ENCODE data around the gene CPN2. TPM values are rescaled to one million over a fixed set of nuclear protein-coding genes. Genes with fewer than 3 reads are reported as not detected.
A peak's percentile ranks its signal among the peaks of the same experiment; 100 is the strongest.

Gene CPN2
- total and polyA plus RNA-seq, 2 of the 13 experiments (the other 11 are each of a cell fraction or from before 2014, with no cell fraction given), result 26.7 to 27.7 TPM

- peak; percentile 84 for TF ChIP-seq ZNF770 (CRISPR knock-in tag; IDR thresholded peaks at IDR 0.05)
- TF ChIP-seq ZNF792 (CRISPR knock-in tag; IDR thresholded peaks at IDR 0.05), result peak; percentile 65; the same call in 1 of the 2 replicates
- 0 out of 2 replicates have a peak, but pooled peaks have one; percentile 52 for TF ChIP-seq RFXAP (CRISPR knock-in tag; IDR thresholded peaks at IDR 0.05; ENCODE audit: borderline replicate concordance)
- no peak for TF ChIP-seq ZFP41 (CRISPR knock-in tag; IDR thresholded peaks at IDR 0.05; ENCODE audit: borderline replicate concordance)
- no peak for TF ChIP-seq RAD51 (IDR thresholded peaks at IDR 0.05; ENCODE audit: borderline replicate concordance)
- no peak for TF ChIP-seq ZNF530 (CRISPR knock-in tag; IDR thresholded peaks at IDR 0.05; ENCODE audit: low read depth)
- TF ChIP-seq RARA (CRISPR knock-in tag; IDR thresholded peaks at IDR 0.05), result no peak
- 0 out of 2 replicates have a peak, but pooled peaks have one; percentile 37 for TF ChIP-seq ZBTB7B (CRISPR knock-in tag; IDR thresholded peaks at IDR 0.05)
- peak; percentile 43; the same call in 1 of the 2 replicates for TF ChIP-seq CEBPB (IDR thresholded peaks at IDR 0.05; ENCODE audit: borderline replicate concordance, low read depth, low read length)
- no peak for TF ChIP-seq ZNF256 (CRISPR knock-in tag; conservative IDR thresholded peaks at IDR 0.05)
- no peak for TF ChIP-seq ZNF383 (CRISPR knock-in tag; IDR thresholded peaks at IDR 0.05; ENCODE audit: borderline replicate concordance)
- TF ChIP-seq HDAC1 (CRISPR knock-in tag; IDR thresholded peaks at IDR 0.05), result peak; percentile 55; the same call in 1 of the 2 replicates
- no peak for TF ChIP-seq THYN1 (CRISPR knock-in tag; IDR thresholded peaks at IDR 0.05; ENCODE audit: borderline replicate concordance, low read depth)
- peak; percentile 48; the same call in 1 of the 2 replicates for TF ChIP-seq MYC (CRISPR knock-in tag; IDR thresholded peaks at IDR 0.05; ENCODE audit: borderline replicate concordance)
- TF ChIP-seq, protein P1, sequence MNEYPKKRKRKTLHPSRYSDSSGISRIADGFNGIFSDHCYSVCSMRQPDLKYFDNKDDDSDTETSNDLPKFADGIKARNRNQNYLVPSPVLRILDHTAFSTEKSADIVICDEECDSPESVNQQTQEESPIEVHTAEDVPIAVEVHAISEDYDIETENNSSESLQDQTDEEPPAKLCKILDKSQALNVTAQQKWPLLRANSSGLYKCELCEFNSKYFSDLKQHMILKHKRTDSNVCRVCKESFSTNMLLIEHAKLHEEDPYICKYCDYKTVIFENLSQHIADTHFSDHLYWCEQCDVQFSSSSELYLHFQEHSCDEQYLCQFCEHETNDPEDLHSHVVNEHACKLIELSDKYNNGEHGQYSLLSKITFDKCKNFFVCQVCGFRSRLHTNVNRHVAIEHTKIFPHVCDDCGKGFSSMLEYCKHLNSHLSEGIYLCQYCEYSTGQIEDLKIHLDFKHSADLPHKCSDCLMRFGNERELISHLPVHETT (CRISPR knock-in tag; conservative IDR thresholded peaks at IDR 0.05), result no peak
- TF ChIP-seq PRPF4 (IDR thresholded peaks at IDR 0.05; ENCODE audit: low read depth, low read length, poor library complexity, severe bottlenecking), result no peak
- TF ChIP-seq FOXA1 (IDR thresholded peaks at IDR 0.05), result no peak
- TF ChIP-seq FOXA1 (CRISPR knock-in tag; IDR thresholded peaks at IDR 0.05), result no peak; the same call in 1 of the 2 replicates
- TF ChIP-seq NRL (CRISPR knock-in tag; IDR thresholded peaks at IDR 0.05; ENCODE audit: borderline replicate concordance), result 0 out of 2 replicates have a peak, but pooled peaks have one; percentile 37
- TF ChIP-seq ZNF652 (CRISPR knock-in tag; IDR thresholded peaks at IDR 0.05; ENCODE audit: borderline replicate concordance, low read depth), result no peak
- TF ChIP-seq FOXJ3 (CRISPR knock-in tag; IDR thresholded peaks at IDR 0.05; ENCODE audit: borderline replicate concordance), result no peak
- peak; percentile 66 for TF ChIP-seq FOXC1 (CRISPR knock-in tag; IDR thresholded peaks at IDR 0.05; ENCODE audit: borderline replicate concordance)
- TF ChIP-seq HOXA9 (CRISPR knock-in tag; IDR thresholded peaks at IDR 0.05; ENCODE audit: borderline replicate concordance), result no peak
- no peak for TF ChIP-seq IRF1 (CRISPR knock-in tag; IDR thresholded peaks at IDR 0.05; ENCODE audit: low read depth)
- no peak for TF ChIP-seq ZBTB7A (CRISPR knock-in tag; IDR thresholded peaks at IDR 0.05)
- peak; percentile 48 for TF ChIP-seq TEAD3 (CRISPR knock-in tag; optimal IDR thresholded peaks at IDR 0.05; ENCODE audit: borderline replicate concordance)
- TF ChIP-seq NR1H2 (CRISPR knock-in tag; IDR thresholded peaks at IDR 0.05; ENCODE audit: borderline replicate concordance, low read depth), result no peak
Observed at GRCh38 chr3:194315088-194315964, 35.8 kb downstream of the CPN2 start (continued).
